SK-N-SH (cell line): Measurements from ENCODE around the gene KRT85.

Experiments
- CTCF ChIP-seq: fragments of 200-600 bp; sonication (generic); IDR thresholded peaks from 2 replicates; pipeline ENCODE4 v1.6.1; 2017; ENCODE audit warnings: antibody characterized with exemption, mild to moderate bottlenecking, moderate library complexity
- EP300 ChIP-seq, 2 experiments: IDR thresholded peaks; 2 replicates each; pipeline versions ENCODE4 v1.4.0 to v1.6.1; 2012; ENCODE audit warnings: borderline replicate concordance in 1 of 2, low read depth in 1 of 2, low read length in 1 of 2
- EZH2phosphoT487 ChIP-seq: fragments of 200-600 bp; sonication (generic); IDR thresholded peaks from 2 replicates; pipeline ENCODE4 v1.6.1; 2017; ENCODE audit warnings: low read depth, mixed run types, mild to moderate bottlenecking, antibody characterized with exemption, moderate library complexity, borderline replicate concordance
- FOXM1 ChIP-seq: IDR thresholded peaks from 2 replicates; pipeline ENCODE4 v1.4.0; 2012; ENCODE audit warnings: low read depth, mild to moderate bottlenecking
- MXI1 ChIP-seq: IDR thresholded peaks from 2 replicates; pipeline ENCODE4 v1.6.1; 2012; ENCODE audit warnings: mild to moderate bottlenecking, low read depth, low read length, improper control_type of control experiment
- POLR2AphosphoS5 ChIP-seq: IDR thresholded peaks from 2 replicates; pipeline ENCODE4 v1.6.1; 2012; ENCODE audit warnings: low read depth, low read length
- RXRA ChIP-seq: IDR thresholded peaks from 2 replicates; pipeline ENCODE4 v1.4.0; 2012; ENCODE audit warnings: low read depth, mild to moderate bottlenecking, borderline replicate concordance
- TAF1 ChIP-seq: IDR thresholded peaks from 2 replicates; pipeline ENCODE4 v1.6.1; 2012; ENCODE audit warnings: low read depth, mild to moderate bottlenecking, low read length, moderate library complexity, borderline replicate concordance

GRCh38 chr12:52349196-52349595, 18.1 kb downstream of the KRT85 start:
- TF ChIP-seq MXI1 (no peak), CTCF (no peak), TAF1 (no peak), RXRA (no peak), FOXM1 (no peak), POLR2AphosphoS5 (no peak), EZH2phosphoT487 (no peak), EP300 (IDR thresholded peaks at IDR 0.05; ENCODE audit: borderline replicate concordance in 1 of 2, low read depth in 1 of 2, low read length in 1 of 2) (no peak)
